ENCODE results near the gene RAB24.

RAB24 gene

DNA sequence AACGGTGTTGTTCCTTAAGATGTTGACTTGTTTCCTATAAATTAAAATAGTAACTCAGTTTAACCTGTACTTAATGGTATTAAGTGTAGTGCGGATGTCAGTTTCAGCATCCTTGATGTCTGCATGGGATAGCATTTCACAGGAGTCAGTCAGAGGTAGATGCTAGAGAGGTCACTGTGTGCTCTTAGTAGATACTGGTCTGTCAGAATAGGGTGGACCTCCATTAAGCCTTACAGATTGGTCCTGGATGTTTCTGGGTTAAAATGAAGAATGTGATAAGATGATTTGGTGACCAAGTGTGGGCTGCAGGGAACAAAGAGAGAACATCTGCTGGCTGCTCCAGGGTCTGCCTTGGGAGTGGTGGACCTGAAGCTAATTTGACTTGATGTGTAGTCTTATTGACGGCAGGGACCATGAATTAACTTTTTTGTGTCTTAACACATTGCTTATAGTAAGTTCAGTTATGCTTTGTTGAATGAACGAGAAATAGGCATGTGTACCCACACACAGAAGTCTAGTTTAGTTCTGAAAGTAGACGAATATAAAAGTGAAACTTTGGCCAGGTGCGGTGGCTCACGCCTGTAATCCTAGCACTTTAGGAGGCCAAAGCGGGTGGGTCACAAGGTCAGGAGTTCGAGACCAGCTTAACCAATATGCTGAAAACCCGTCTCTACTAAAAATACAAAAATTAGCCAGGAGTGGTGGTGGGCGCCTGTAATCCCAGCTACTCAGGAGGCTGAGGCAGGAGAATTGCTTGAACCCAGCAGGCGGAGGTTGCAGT is 12.5 kb downstream of the RAB24 start:
- DNase-seq, result no peak

DNA sequence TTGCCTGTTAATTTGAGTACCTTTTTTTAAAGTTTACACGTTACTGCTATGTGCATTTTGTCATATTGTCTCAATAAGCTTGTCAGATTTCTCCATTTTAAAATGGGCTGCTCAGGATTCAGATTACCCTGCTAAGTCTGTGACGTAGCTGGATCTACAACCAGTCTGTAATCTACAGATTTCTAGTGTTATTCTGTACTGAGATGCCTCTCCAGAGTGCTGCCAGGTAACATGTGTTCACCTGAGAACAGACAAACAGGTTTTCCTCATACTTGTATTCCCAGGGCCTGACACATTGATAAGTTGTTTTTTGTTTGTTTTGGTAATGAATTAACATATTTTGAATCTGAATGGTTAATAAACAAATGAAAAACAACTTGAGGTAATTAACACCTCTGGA is 15.3 kb downstream of the RAB24 start:
- no peak for DNase-seq

DNA sequence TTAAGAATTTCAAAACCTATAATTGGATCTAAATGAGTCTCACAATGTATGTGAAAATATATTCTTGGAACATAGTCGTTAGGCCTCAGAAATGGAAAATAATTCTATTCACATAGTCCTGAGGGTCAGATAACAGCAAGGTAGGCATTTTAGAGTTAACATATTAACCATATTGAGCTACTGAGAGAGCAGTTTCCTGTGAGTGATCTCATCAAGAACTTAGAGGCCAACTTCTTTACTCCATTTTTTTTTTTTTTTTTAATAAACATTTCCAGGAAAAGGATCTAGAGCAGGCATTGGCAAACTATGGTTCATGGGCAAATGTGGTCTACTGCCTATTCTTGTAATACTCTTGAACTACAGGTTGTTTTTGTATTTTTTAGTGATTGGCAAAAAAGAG is 26.6 kb downstream of the RAB24 start:
- DNase-seq, result peak; percentile 4

DNA sequence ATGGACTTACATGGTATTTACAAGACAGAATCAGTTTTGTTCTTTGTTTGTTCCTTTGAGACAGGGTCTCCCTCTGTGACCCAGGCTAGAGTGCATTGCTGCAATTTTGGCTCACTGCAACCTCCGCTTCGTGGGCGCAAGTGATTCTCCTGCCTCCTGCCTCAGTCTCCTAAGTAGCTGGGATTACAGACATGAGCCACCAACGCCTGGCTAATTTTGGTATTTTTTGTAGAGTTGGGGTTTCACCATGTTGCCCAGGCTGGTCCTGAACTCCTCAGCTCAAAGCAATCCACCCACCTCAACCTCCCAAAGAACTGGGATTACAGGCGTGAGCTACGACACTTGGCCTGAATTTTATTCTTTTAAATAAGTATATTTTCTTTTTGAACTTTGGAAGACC is 27.6 kb downstream of the RAB24 start:
- DNase-seq, result no peak

DNA sequence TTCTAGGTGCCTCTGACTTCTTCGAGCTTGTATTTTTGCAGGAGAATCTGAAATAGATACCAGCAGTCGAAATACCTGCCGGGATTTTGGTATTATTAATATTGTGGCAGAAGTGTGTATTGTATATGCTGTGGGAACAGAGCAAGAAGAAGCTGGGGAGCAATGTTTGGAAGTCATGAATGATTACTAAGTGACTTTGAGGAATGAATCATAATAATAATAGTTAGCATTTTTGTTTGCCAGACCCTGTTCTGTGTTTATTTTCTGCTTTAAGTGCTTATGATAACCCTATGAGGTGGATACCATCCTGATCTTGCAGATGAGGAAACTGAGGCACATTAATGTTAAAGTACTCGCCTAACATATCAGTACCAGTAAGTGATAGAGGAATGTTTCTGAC is 32.4 kb downstream of the RAB24 start:
- no peak for DNase-seq

DNA sequence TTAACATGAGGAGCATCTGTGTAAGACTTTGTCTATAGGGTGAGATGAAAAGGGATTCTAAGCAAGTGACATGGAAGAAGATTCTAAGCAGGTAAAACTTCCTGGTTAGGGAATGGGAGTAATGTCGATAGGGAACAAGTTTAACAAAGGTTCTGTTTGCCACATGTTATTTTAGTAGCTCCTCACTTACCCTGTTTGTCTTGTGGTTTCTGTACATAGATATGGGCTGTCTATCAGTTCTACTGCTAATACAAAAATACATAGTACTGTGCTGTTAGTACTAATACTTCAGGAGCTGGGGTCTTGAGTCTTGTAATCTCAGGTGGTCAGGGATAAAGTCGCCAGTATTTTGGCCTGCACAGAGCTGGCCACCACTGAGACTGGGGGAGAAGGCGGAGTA is 32.9 kb downstream of the RAB24 start:
- DNase-seq, result no peak

DNA sequence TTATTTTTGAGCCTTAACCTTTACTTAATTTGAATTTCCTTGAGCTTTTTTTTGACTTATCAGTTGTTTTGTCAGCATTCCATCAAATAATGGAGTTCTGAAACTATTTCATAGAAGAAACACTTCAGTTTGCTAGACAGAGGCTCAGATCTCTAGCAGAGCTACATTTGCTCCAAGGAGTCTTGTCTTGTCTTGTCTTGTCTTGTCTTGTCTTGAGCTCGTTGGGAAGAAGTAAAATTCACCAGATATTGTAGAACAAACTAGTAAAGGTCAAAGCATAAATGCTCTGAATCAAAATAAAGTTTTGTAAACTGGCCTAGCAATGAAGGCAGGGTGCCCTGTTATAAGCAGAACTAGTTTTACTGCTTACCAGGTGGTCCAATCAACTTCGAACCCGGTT is 33.5 kb downstream of the RAB24 start:
- DNase-seq, result no peak

DNA sequence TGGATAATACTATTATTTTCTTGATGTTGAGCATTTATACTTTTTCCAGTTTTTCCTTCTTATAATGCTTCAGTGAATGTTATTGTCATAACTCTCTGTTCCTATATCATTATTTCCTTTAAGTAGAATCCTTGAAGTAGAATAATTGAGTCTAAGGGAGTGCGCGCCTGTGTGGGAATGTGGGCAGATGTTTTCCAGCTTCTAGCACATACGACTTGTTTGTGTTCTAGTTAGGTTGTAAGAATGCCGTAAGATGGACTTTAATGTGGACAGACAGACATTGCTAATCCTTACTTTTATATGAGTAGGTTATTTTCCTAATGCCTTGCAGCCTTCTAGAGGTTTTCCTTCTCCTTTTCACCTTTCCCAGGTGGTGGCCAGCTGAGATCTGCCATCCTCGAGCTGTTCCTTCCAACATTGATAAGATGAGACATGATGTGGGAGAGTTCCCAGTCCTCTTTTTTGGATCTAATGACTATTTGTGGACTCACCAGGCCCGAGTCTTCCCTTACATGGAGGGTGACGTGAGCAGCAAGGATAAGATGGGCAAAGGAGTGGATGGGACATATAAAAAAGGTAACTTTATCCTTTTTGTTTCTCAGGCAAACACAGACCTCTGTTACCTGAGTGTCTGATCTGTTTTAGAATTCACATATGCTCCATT is 34.2 kb downstream of the RAB24 start:
- no peak for DNase-seq

DNA sequence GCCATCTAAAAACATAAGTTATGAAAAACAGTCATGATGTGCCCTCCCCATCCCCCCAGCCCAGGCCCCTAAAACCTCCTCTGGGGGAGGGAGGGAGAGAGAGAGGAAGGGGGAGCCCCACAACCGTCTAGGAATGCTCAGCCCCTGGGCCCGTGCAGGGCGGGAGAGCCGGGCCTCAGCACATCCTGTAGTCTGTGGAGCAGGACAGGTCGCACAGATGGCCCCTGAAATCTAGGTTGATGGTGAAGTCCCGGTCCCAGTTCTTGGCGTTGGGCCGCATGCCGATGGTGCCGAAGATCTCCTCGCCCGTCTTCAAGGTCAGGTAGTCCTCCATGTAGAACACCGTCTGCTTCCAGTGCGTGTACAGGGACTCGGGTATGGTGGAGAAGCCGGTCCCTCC is 38.1 kb downstream of the RAB24 start:
- no peak for DNase-seq

DNA sequence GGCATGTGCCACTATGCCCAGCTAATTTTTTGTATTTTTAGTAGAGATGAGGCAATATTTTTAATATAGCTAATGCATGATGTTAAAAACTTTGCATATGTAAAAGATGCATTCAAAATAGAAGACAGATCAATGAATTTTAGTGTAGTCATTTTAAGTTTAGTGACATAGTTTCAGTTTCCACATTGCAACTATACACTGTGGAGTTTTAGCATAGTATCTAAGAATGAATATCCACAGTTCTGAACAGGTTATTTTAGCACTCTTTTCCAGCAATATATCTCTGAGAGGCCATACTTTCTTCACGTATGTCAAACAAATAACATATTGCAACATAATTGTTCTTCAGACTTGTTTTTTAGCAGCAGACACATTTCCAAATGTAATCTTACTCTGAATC is 39.3 kb downstream of the RAB24 start:
- no peak for DNase-seq

DNA sequence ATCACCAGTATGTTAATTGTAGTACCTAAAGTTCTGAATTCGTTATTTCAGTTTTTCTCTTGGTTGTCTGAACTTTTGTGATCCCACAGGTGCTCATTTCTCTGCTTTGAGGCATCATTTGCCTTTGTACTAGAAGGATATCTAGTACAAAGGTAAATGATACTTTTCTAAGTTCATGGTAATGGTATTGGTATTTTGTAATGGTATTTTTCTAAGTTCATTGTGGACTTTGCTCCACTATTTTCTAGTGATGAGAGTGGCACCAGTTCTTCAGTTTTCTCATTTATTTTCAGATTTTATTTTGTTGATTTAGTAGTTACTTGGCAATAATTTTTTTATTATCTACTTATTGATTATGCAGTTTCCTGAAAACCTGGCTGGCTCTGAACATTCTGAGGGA is 42.0 kb downstream of the RAB24 start:
- DNase-seq, result no peak

DNA sequence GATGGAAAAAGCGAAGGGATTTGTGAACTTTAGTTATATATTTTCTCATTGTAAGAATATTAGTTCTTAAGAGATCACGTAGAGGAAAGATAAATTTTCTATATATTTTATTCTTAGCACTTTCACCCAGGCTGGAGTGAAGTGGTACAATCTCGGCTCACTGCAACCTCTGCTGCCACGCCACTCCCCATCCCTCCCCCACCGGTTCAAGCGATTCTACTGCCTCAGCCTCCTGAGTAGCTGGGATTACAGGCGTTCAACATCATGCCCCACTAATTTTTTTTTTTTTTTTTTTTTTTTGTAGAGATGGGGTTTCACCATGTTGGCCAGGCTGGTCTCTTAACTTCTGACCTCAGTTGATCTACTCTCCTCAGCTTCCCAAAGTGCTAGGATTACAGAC is 42.6 kb downstream of the RAB24 start:
- DNase-seq, result no peak

DNA sequence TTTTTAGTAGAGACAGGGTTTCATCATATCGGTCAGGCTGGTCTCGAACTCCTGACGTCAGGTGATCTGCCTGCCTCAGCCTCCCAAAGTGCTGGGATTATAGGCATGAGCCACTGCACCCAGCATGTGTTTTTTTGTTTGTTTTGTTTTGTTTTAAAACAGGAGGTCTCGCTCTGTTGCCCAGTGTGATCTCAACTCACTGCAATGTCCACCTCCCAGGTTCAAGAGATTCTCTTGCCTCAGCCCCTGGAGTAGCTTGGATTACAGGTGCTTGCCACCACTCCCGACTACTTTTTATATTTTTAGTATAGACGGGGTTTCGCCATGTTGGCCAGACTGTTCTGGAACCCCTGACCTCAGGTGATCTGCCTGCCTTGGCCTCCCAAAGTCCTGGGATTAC is 44.8 kb downstream of the RAB24 start:
- DNase-seq, result peak; percentile 7

DNA sequence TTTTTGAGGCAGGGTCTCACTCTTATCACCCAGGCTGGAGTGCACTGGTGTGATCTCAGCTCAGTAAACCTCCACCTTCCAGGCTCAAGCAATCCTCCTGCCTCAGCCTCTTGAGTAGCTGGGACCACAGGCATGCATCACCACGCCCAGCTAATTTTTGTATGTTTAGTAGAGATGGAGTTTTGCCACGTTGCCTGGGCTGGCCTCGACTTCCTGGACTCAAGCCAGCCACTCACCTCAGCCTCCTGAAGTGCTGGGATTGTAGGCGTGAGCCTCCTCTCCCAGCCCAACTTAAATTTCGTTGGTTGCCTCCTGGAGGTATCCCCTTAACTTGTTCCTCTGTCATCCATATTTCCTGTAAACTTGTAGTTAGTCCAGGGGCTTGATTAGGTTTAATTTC is 47.2 kb downstream of the RAB24 start:
- no peak for DNase-seq

DNA sequence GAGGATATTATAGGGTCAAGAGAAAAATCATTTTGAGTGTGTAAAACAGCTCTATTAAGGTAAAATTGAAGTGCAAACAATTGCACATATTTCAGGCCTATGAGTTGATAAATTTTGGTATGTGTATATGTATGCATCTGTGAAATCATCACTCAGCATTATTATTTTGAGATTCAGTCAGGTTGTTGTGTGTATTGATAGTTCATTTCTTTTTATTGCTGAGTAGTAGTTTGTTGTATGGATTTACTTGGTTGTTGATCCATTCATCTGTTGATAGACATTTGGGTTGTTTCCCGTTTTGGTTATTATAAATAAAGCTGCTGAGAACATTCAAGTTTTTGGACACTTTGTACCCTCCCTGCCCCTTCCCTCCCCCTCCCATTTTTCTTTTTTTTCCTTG is 50.3 kb downstream of the RAB24 start:
- no peak for DNase-seq
